Mucosa of stomach (tissue), 1 donor: Measurements from ENCODE around the gene ZNF75A.

Source experiments
- H3K27me3 ChIP-seq: one replicate; pipeline ENCODE4 v1.7.0; 2013; ENCODE audit warnings: mild to moderate bottlenecking, low read length; ENCODE audit not compliant: control insufficient read depth, insufficient read depth
- H3K36me3 ChIP-seq: one replicate; pipeline ENCODE4 v1.7.0; 2013; ENCODE audit warnings: low read length; ENCODE audit not compliant: control insufficient read depth, insufficient read depth
- H3K4me1 ChIP-seq: one replicate; pipeline ENCODE4 v1.7.0; 2013; ENCODE audit warnings: mild to moderate bottlenecking, low read length; ENCODE audit not compliant: control insufficient read depth, insufficient read depth
- H3K4me3 ChIP-seq: one replicate; pipeline ENCODE4 v1.7.0; 2013; ENCODE audit warnings: low read length
- H3K9ac ChIP-seq: one replicate; pipeline ENCODE4 v1.7.0; 2013; ENCODE audit warnings: mild to moderate bottlenecking, low read length, moderate library complexity
- H3K9me3 ChIP-seq: one replicate; pipeline ENCODE4 v1.7.0; 2013; ENCODE audit warnings: mild to moderate bottlenecking, low read length, moderate library complexity; ENCODE audit not compliant: control insufficient read depth
- donor health status: Pancreatic carcinoma.

ZNF75A gene

DNA sequence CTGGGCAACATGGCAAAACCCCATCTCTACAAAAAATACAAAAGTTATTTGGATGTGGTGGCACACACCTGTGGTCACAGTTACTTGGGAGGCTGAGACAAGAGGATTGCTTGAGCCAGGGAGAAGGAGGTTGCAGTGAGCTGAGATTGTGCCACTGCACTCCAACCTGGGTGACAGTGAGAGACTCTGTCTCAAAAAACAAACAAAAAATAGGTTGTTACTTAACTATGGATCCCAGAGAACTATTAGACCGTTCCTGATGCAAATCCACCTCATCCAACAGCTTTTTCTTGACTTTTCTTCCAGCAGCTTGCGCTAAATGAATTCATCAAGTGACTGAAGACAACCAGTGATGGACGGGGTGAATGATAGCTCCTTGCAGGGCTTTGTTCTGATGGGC lies 50.3 kb downstream of the ZNF75A start, which contains the start of gene OR2C1:
Gene OR2C1, plus strand, starts transcription at position 301 of the 400 bp plus-strand sequence. Its CDS starts 52 bp downstream, at position 353.
- Histone ChIP-seq H3K4me1 (no peaks in the 10 kb centered on the region), H3K27me3 (no peaks in the 10 kb centered on the region), H3K9me3 (no peaks in the 10 kb centered on the region), H3K36me3 (no peaks in the 10 kb centered on the region), H3K9ac (no peak within 1 kb of the TSS), H3K4me3 (no peak within 1 kb of the TSS)

DNA sequence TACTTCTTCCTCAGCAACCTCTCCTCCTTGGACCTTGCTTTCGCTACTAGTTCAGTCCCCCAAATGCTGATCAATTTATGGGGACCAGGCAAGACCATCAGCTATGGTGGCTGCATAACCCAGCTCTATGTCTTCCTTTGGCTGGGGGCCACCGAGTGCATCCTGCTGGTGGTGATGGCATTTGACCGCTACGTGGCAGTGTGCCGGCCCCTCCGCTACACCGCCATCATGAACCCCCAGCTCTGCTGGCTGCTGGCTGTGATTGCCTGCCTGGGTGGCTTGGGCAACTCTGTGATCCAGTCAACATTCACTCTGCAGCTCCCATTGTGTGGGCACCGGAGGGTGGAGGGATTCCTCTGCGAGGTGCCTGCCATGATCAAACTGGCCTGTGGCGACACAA lies 50.8 kb downstream of the ZNF75A start:
- H3K9me3 ChIP-seq: no peaks in the 10 kb centered on the region
- no peak overlapping the region for H3K9ac ChIP-seq
- no peaks in the 10 kb centered on the region for H3K4me1 ChIP-seq
- H3K36me3 ChIP-seq: no peaks in the 10 kb centered on the region
- H3K27me3 ChIP-seq: no peaks in the 10 kb centered on the region
- no peak overlapping the region for H3K4me3 ChIP-seq

DNA sequence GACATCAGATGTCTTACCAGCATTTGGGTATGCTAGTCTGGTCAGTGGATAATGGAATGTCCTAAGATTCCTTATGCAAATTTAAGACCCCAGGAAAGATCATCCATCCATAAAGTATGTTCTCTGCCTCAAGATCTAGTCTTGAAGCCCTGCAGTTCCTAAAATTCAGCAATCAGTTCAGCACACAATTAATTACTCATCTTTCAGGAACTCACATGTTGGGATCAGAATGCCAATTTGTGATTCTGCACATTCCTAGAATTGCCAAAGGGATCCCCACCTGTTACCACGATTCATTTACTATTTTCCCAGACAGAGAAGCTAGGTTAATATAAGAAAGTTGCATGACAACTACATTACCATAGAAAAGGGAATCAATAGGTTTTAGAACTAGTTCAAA lies 53.6 kb downstream of the ZNF75A start:
- H3K4me1 ChIP-seq: no peaks in the 10 kb centered on the region
- H3K36me3 ChIP-seq: no peaks in the 10 kb centered on the region
- no peaks in the 10 kb centered on the region for H3K27me3 ChIP-seq
- no peak overlapping the region for H3K4me3 ChIP-seq
- H3K9ac ChIP-seq: no peak overlapping the region
- H3K9me3 ChIP-seq: no peaks in the 10 kb centered on the region

DNA sequence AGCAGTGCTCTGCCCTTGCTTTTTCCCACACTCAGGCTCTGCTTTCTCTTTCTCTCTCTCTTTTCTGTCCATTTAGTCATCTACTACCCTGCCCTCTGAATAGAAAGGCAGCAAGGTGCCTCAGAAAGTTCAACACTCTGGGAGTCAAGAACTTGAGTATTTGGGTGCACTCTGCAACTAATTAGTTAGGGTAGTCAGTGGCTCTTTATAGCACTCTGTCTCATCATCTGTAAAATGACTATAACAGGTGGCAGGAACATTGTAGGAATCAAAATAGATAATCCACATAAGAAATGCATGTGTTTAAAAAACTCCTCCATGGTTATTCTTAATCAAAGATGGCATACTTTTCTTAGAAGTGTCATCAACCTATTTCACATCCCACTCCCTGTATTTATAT lies 57.6 kb downstream of the ZNF75A start:
- no peak overlapping the region for H3K4me3 ChIP-seq
- H3K4me1 ChIP-seq: no peaks in the 10 kb centered on the region
- no peaks in the 10 kb centered on the region for H3K27me3 ChIP-seq
- H3K36me3 ChIP-seq: no peaks in the 10 kb centered on the region
- no peak overlapping the region for H3K9ac ChIP-seq
- H3K9me3 ChIP-seq: peaks cover 8% of the 10 kb centered on the region

DNA sequence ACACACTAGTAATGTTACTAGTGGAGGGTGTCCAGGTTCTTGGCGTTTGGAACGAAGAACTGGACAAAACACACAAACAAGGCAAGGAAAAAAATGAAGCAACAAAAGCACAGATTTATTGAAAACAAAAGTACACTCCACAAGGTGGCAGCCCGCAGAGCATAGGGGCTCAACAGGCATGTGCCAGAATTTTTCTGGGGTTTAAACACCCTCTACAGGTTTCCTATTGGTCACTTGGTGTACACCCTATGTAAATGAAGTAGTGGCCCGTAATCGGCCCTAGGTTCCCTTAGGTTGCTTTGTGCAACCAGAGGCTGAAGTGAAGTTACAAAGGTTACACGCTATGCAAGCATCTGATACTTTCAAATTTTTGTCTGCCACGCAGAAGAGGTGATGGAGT lies 58.5 kb downstream of the ZNF75A start:
- Histone ChIP-seq H3K27me3 (no peaks in the 10 kb centered on the region), H3K36me3 (no peaks in the 10 kb centered on the region), H3K4me1 (no peaks in the 10 kb centered on the region), H3K9me3 (peaks cover 8% of the 10 kb centered on the region), H3K9ac (no peak overlapping the region), H3K4me3 (no peak overlapping the region)

DNA sequence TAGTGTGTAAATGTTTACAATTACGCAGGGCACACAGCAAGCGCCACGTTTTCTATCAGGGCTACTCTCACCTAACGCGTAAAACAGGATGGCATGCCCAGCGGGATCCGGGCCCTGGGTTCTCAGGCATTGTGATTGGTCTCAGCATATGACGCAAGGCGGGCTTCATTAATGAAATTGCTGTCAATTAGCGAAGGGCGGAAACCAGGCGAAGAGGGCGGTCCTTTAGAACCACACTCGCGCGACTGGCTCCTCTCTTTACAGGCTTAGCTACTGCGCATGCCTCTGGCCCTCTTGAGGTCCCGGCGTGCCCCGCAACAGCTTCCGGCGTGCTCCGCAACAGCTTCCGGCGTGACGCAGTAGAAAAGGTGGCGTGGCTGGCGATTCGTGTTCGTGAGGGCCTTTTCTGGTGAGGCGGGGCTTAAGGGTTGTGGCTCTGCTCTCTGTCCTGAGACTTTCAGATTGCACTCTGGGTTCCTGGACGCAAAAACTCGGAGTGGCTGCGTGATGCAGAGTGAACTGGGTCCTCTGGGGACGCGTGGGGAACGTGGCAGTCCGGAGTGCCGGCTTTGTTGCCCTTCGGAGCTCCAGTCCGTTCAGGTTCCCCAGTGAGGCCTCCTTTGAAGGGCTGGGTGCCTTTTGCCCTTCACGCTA lies 59.6 kb downstream of the ZNF75A start:
- H3K9ac ChIP-seq: peak overlapping the region; percentile 60
- H3K4me3 ChIP-seq: peak overlapping the region; percentile 53
- H3K27me3 ChIP-seq: no peaks in the 10 kb centered on the region
- H3K4me1 ChIP-seq: no peaks in the 10 kb centered on the region
- H3K9me3 ChIP-seq: peaks cover 8% of the 10 kb centered on the region
- no peaks in the 10 kb centered on the region for H3K36me3 ChIP-seq
